Natural killer cell (primary cell): ENCODE measurements around the gene AATF. TPM values are rescaled to one million over a fixed set of nuclear protein-coding genes. Genes with fewer than 3 reads are reported as not detected.
A peak's percentile ranks its signal among the peaks of the same experiment; 100 is the strongest.

Source experiments
- ATAC-seq, 3 donors: fragments of 150-1000 bp in 2 of 3; fragments of 200-7000 bp in 1 of 3; cut with Tn5 transposase; 1 replicate in 1 of 3; 2 replicates in 2 of 3; pipeline ENCODE4 v1.10.0; 2021; ENCODE audit warnings: mild to moderate bottlenecking in 2 of 3, moderate library complexity in 2 of 3
- DNase-seq, 2 donors: peaks; one replicate each; pipeline versions ENCODE4 v3.0.0 to v3.0.0-alpha.2; 2013 to 2021; ENCODE audit warnings: mixed read lengths in 1 of 2
- H3K27ac ChIP-seq: one replicate; pipeline ENCODE4 v1.5.1; 2013; ENCODE audit warnings: mild to moderate bottlenecking, low read length
- H3K27me3 ChIP-seq: one replicate; pipeline ENCODE4 v1.6.1; 2013; ENCODE audit warnings: low read length; ENCODE audit not compliant: control insufficient read depth, insufficient read depth
- H3K36me3 ChIP-seq: one replicate; pipeline ENCODE4 v1.6.1; 2013; ENCODE audit warnings: low read length; ENCODE audit not compliant: control insufficient read depth, insufficient read depth
- H3K4me1 ChIP-seq: one replicate; pipeline ENCODE4 v1.6.1; 2013; ENCODE audit warnings: low read length; ENCODE audit not compliant: control insufficient read depth, insufficient read depth
- H3K4me3 ChIP-seq: one replicate; pipeline ENCODE4 v1.5.1; 2013; ENCODE audit warnings: low read length
- H3K9me3 ChIP-seq: one replicate; pipeline ENCODE4 v1.6.1; 2013; ENCODE audit warnings: low read length; ENCODE audit not compliant: control insufficient read depth, insufficient read depth
- H3K27ac Mint-ChIP-seq, 2 donors: one replicate each; pipeline ENCODE4 v1.8.0; 2022; ENCODE audit warnings: mild to moderate bottlenecking in 2 of 2, mixed read lengths in 2 of 2, moderate library complexity in 1 of 2
- H3K27me3 Mint-ChIP-seq, 2 donors: one replicate each; pipeline ENCODE4 v1.8.0; 2022; ENCODE audit warnings: low read depth in 2 of 2, mixed read lengths in 2 of 2
- H3K36me3 Mint-ChIP-seq: one replicate; pipeline ENCODE4 v1.8.0; 2022; ENCODE audit warnings: mixed read lengths
- H3K4me1 Mint-ChIP-seq, 2 donors: one replicate each; pipeline ENCODE4 v1.8.0; 2022; ENCODE audit warnings: mixed read lengths in 2 of 2
- H3K4me3 Mint-ChIP-seq: one replicate; pipeline ENCODE4 v1.8.0; 2022; ENCODE audit warnings: mild to moderate bottlenecking, moderate library complexity, mixed read lengths
- H3K9me3 Mint-ChIP-seq, 2 donors: one replicate each; pipeline ENCODE4 v1.8.0; 2022; ENCODE audit warnings: mixed read lengths in 2 of 2
- WGBS: methylation state at CpG from one replicate; pipeline ENCODE4 v1.1.7; 2013; ENCODE audit warnings: missing lambda C conversion rate; ENCODE audit not compliant: insufficient coverage; 5-methylcytosine and 5-hydroxymethylcytosine counted together
- intact Hi-C: fragments of 100-400 bp; cut with micrococcal nuclease; formaldehyde crosslinking; loops from one replicate; pipeline ENCODE4 v1.14.2; 2022
- total RNA-seq, 4 donors: library from RNA; stranded (reverse); fragments of 120-200 nt in 1 of 4; gene quantifications; one replicate each; pipeline versions ENCODE4 v1.2.3 to v1.2.4, GENCODE V29; 2013 to 2022
- TF ChIP-seq, protein P1 (sequence below): fragments of 200-600 bp; IDR thresholded peaks from one replicate; pipeline ENCODE4 v1.8.0; 2022; ENCODE audit warnings: antibody characterized with exemption

Gene AATF
- total RNA-seq, 3 donors from 2014 or later (not counting 1 experiment from before 2014, with no cell fraction given): 60.1 to 67.2 (median 63.2) TPM

DNA sequence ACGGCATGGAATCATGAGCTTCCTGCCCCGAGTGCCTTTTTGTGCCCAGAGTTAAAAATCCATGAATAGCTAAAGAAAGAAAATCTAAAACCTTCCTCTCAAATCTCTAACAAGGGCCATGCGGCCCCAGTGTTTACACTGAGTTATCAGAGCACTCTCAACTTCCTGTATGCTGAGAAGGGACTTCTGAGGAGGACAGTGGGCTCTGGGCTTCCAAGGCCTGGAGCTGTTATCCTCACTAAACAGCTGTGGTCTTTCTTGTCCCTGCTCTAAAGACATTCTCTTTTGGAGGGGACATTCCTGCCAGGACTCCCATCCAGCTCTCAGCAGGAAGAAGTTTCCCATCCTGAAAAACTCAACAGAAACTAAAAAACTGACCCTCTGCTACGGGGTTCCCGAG, 135.6 kb downstream of the AATF start:
- ATAC-seq (no peak), DNase-seq (no peak)
- Histone ChIP-seq H3K9me3 (no peaks in the 10 kb centered on the region), H3K27me3 (no peaks in the 10 kb centered on the region), H3K27ac (no peak overlapping the region), H3K4me3 (no peak overlapping the region), H3K36me3 (peaks cover 2% of the 10 kb centered on the region), H3K4me1 (peaks cover 52% of the 10 kb centered on the region)
- Mint-ChIP-seq H3K27me3 (no peaks in the 10 kb centered on the region), H3K4me1 (peaks cover 71 to 74% of the 10 kb centered on the region in 2 donors), H3K27ac (peak overlapping the region in 1 of 2 donors; percentile 98), H3K36me3 (peaks cover 5% of the 10 kb centered on the region), H3K9me3 (peaks cover 0 to 3% of the 10 kb centered on the region in 2 donors), H3K4me3 (no peak overlapping the region)
- TF ChIP-seq, protein P1, sequence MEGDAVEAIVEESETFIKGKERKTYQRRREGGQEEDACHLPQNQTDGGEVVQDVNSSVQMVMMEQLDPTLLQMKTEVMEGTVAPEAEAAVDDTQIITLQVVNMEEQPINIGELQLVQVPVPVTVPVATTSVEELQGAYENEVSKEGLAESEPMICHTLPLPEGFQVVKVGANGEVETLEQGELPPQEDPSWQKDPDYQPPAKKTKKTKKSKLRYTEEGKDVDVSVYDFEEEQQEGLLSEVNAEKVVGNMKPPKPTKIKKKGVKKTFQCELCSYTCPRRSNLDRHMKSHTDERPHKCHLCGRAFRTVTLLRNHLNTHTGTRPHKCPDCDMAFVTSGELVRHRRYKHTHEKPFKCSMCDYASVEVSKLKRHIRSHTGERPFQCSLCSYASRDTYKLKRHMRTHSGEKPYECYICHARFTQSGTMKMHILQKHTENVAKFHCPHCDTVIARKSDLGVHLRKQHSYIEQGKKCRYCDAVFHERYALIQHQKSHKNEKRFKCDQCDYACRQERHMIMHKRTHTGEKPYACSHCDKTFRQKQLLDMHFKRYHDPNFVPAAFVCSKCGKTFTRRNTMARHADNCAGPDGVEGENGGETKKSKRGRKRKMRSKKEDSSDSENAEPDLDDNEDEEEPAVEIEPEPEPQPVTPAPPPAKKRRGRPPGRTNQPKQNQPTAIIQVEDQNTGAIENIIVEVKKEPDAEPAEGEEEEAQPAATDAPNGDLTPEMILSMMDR: no peak
- intact Hi-C loops: no loop called here
- WGBS: 84% methylated on average over 3 of the region's 5 CpGs

- Mint-ChIP-seq H3K27ac (peak overlapping the region; percentile 88 to 98), H3K9me3 (no peaks in the 10 kb centered on the region), H3K27me3 (no peaks in the 10 kb centered on the region), H3K4me3 (no peak overlapping the region), H3K36me3 (no peaks in the 10 kb centered on the region), H3K4me1 (peaks cover 84 to 90% of the 10 kb centered on the region in 2 donors)
- ATAC-seq (no peak), DNase-seq (no peak)
- Histone ChIP-seq H3K4me3 (no peak overlapping the region), H3K27me3 (no peaks in the 10 kb centered on the region), H3K4me1 (peaks cover 63% of the 10 kb centered on the region), H3K36me3 (peaks cover 2% of the 10 kb centered on the region), H3K9me3 (no peaks in the 10 kb centered on the region), H3K27ac (peak overlapping the region; percentile 32)
- intact Hi-C loops: no loop called here
- 80% methylated on average over 3 of the region's 3 CpGs for WGBS
- TF ChIP-seq, protein P1: no peak
Measured at GRCh38 chr17:37086334-37086733, 137.6 kb downstream of the AATF start.

GRCh38 chr17:37086948-37087347, 138.2 kb downstream of the AATF start:
- intact Hi-C loops: no loop called here
- 98% methylated on average over 3 of the region's 3 CpGs for WGBS
- DNase-seq: no peak

More at GRCh38 chr17:37086948-37087347, 138.2 kb downstream of the AATF start:
- no peaks in the 10 kb centered on the region for H3K9me3 ChIP-seq
- TF ChIP-seq, protein P1: no peak
- H3K27ac ChIP-seq: no peak overlapping the region
- Mint-ChIP-seq H3K27me3 (no peaks in the 10 kb centered on the region), H3K9me3 (no peaks in the 10 kb centered on the region), H3K27ac (peak overlapping the region; percentile 88 to 98), H3K4me3 (peak overlapping the region; percentile 58), H3K36me3 (no peaks in the 10 kb centered on the region), H3K4me1 (peaks cover 78 to 87% of the 10 kb centered on the region in 2 donors)
- H3K36me3 ChIP-seq: peaks cover 2% of the 10 kb centered on the region
- ATAC-seq: no peak
- H3K4me3 ChIP-seq: no peak overlapping the region
- H3K27me3 ChIP-seq: no peaks in the 10 kb centered on the region
- peaks cover 63% of the 10 kb centered on the region for H3K4me1 ChIP-seq
